ENCODE results near the gene PCSK2.

DNA sequence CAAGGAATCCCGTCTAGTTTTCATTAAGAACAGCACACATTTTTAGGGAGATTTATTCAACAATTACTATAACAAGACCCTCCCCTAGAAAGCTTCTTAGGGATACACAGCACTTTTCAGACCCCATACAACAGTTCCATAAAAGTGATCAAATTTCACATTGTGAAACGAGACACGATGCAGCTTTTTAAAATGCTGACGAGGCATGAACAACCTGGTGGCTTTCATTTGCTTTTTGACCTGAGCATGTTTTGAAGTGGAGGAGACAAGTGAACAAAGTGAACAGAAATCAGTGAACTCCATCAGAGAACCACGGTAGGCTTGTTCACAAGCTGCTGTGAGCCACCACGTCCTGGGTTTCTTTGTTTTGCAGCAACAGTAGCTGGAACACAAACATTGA, 112.2 kb downstream of the PCSK2 start:
- no peak for TF ChIP-seq POLR2A (IDR thresholded peaks at IDR 0.05; ENCODE audit: low read length)
- TF ChIP-seq GATA1 (IDR thresholded peaks at IDR 0.05; ENCODE audit: low read depth, low read length), result no peak

All from erythroblast (primary cell).